ENCODE measurements around the gene TMEM220.
"Not testable (repeated sequence)": the region's sequence is repeated elsewhere in the genome, so short reads cannot be mapped to it uniquely, and the experiment has no call there.

Gene TMEM220

GRCh38 chr17:10727192-10727591 is 2.6 kb downstream of the TMEM220 start:
- DNase-seq = peak; percentile 4

- DNase-seq = no peak
Observed at GRCh38 chr17:10726196-10726595, 3.6 kb downstream of the TMEM220 start.

- no peak for DNase-seq
Observed at GRCh38 chr17:10725262-10725661, 4.6 kb downstream of the TMEM220 start.

GRCh38 chr17:10724546-10725195 is 5.2 kb downstream of the TMEM220 start:
- no peak for DNase-seq

GRCh38 chr17:10718547-10718946 is 11.3 kb downstream of the TMEM220 start:
- DNase-seq = no peak

GRCh38 chr17:10716218-10716617 is 13.6 kb downstream of the TMEM220 start:
- no peak for DNase-seq

GRCh38 chr17:10713318-10713717 is 16.5 kb downstream of the TMEM220 start:
- no peak for DNase-seq

- no peak for DNase-seq
Observed at GRCh38 chr17:10705727-10706126, 24.1 kb downstream of the TMEM220 start.

GRCh38 chr17:10702574-10702973 is 27.2 kb downstream of the TMEM220 start:
- DNase-seq = no peak

GRCh38 chr17:10699856-10700255 is 30.0 kb downstream of the TMEM220 start:
- DNase-seq = peak; percentile 47

- DNase-seq = no peak
Observed at GRCh38 chr17:10698096-10698818, 31.6 kb downstream of the TMEM220 start.

GRCh38 chr17:10697092-10698081 is 32.4 kb downstream of the TMEM220 start, which contains the start of the genes ADPRM and SCO1:
Gene ADPRM, plus strand, starts transcription at chr17:10697594. Its CDS starts 7,333 bp downstream, at chr17:10704927.
Gene SCO1, minus strand, starts transcription at chr17:10697533. Its CDS starts 26 bp downstream, at chr17:10697507.
- DNase-seq = peak; percentile 90

GRCh38 chr17:10695875-10696407 is 33.9 kb downstream of the TMEM220 start:
- not testable (repeated sequence) for DNase-seq

GRCh38 chr17:10687499-10687898 is 42.3 kb downstream of the TMEM220 start:
- DNase-seq = no peak

GRCh38 chr17:10683853-10684252 is 46.0 kb downstream of the TMEM220 start:
- DNase-seq = peak; percentile 7

GRCh38 chr17:10681866-10682446 is 47.9 kb downstream of the TMEM220 start:
- DNase-seq = no peak

- DNase-seq = no peak
Observed at GRCh38 chr17:10674704-10675103, 55.1 kb downstream of the TMEM220 start.

GRCh38 chr17:10673312-10673711 is 56.5 kb downstream of the TMEM220 start:
- no peak for DNase-seq

- DNase-seq = no peak
Observed at GRCh38 chr17:10668775-10669174, 61.0 kb downstream of the TMEM220 start.

GRCh38 chr17:10666906-10667305 is 62.9 kb downstream of the TMEM220 start:
- no peak for DNase-seq

- DNase-seq = no peak
Observed at GRCh38 chr17:10664571-10664970, 65.3 kb downstream of the TMEM220 start.
